ENCODE data around the gene BEND4. TPM values are rescaled to one million over a fixed set of nuclear protein-coding genes. Genes with fewer than 3 reads are reported as not detected.

The BEND4 gene
- total RNA-seq, 2 donors from 2014 or later: not detected

DNA sequence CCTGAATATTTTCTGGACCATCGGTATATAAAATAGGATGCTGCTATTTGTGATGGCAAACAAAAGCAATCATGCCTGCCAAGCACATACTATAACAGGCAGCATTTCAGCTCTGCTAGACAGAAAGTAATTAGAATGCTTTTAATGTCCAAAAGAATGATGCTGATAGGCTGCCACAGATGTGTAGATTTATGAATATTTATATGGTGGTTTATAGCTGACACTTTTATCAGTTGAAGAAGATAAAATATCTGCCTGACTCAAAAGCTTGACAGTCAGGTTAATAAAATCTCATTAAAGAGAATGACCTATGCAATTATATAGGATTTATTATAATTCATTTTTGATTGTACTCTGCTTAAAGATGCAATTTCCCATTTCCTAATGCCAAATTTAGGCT is 4.0 kb downstream of the BEND4 start:
- DNase-seq (no peak), ATAC-seq (no peak)
- no peaks in the 10 kb centered on the region for H3K36me3 ChIP-seq (replicated peaks in 1 of 2; ENCODE audit: insufficient read depth in 1 of 2, low read depth in 2 of 2)
- H3K27ac ChIP-seq: no peak overlapping the region
- intact Hi-C loops (cut with DNase I): no loop called here
- TF ChIP-seq POLR2A (IDR thresholded peaks at IDR 0.05): no peak
- TF ChIP-seq, protein P1, sequence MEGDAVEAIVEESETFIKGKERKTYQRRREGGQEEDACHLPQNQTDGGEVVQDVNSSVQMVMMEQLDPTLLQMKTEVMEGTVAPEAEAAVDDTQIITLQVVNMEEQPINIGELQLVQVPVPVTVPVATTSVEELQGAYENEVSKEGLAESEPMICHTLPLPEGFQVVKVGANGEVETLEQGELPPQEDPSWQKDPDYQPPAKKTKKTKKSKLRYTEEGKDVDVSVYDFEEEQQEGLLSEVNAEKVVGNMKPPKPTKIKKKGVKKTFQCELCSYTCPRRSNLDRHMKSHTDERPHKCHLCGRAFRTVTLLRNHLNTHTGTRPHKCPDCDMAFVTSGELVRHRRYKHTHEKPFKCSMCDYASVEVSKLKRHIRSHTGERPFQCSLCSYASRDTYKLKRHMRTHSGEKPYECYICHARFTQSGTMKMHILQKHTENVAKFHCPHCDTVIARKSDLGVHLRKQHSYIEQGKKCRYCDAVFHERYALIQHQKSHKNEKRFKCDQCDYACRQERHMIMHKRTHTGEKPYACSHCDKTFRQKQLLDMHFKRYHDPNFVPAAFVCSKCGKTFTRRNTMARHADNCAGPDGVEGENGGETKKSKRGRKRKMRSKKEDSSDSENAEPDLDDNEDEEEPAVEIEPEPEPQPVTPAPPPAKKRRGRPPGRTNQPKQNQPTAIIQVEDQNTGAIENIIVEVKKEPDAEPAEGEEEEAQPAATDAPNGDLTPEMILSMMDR (IDR thresholded peaks at IDR 0.05): no peak
- H3K9me3 ChIP-seq: no peaks in the 10 kb centered on the region
- WGBS, 2 donors: 65 to 68% methylated on average over 1 of the region's 1 CpG
- H3K4me1 ChIP-seq: peaks cover 21% of the 10 kb centered on the region
- H3K27me3 ChIP-seq: peaks cover 0 to 31% of the 10 kb centered on the region in 2 donors
- H3K4me3 ChIP-seq: no peak overlapping the region

DNA sequence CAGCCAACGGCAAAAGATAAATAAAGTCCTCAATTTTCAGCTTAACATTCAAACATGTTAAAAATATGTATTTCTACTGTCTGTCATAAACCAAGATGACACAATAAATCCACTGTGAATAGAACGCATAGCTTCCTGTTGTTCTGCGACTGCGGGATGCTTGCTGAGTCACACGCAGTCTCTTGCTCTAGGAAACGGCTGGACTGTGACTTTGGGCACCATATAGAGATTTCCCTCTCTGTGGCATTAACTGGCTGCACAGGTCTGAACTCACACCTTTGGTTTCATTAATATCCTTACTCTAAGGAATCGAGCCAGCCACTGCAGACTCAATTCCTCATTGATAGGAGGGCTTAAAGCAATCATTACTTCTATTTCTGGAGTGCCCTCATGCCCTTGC is 8.4 kb downstream of the BEND4 start:
- Histone ChIP-seq H3K27ac (no peak overlapping the region), H3K9me3 (no peaks in the 10 kb centered on the region), H3K36me3 (replicated peaks in 1 of 2; ENCODE audit: insufficient read depth in 1 of 2, low read depth in 2 of 2) (no peaks in the 10 kb centered on the region), H3K4me1 (no peaks in the 10 kb centered on the region), H3K27me3 (peaks cover 0 to 4% of the 10 kb centered on the region in 2 donors), H3K4me3 (no peak overlapping the region)
- no peak for ATAC-seq
- WGBS, 2 donors: 63 to 66% methylated on average over 7 of the region's 7 CpGs
- TF ChIP-seq, protein P1 (IDR thresholded peaks at IDR 0.05): no peak
- no peak for TF ChIP-seq POLR2A (IDR thresholded peaks at IDR 0.05)
- intact Hi-C loops (cut with DNase I): no loop called here
- DNase-seq: no peak

DNA sequence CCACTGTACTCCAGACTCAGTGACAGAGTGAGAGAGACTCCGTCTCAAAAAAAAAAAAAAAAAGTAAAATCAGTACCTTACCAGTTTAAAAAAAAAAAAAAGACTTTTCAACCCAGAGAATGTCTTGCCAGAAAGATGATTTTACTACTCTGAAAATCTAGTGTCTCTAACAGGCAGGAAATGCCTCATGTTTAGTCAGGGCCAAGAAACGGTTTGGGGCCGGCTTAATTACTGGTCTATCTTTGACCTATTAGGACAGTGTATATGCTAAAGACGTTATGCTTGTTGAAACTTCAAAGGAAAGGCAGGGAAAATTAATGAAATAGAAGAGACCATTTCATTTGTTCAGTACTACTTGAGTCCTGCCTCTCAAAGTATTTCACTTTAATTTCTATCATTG is 9.9 kb downstream of the BEND4 start:
- Histone ChIP-seq H3K36me3 (replicated peaks in 1 of 2; ENCODE audit: insufficient read depth in 1 of 2, low read depth in 2 of 2) (no peaks in the 10 kb centered on the region), H3K9me3 (no peaks in the 10 kb centered on the region), H3K4me3 (no peak overlapping the region), H3K4me1 (no peaks in the 10 kb centered on the region), H3K27ac (no peak overlapping the region), H3K27me3 (no peaks in the 10 kb centered on the region)
- ATAC-seq (no peak), DNase-seq (no peak)
- 58 to 71% methylated on average over 4 of the region's 4 CpGs for WGBS, 2 donors
- TF ChIP-seq, protein P1 (IDR thresholded peaks at IDR 0.05): no peak
- no peak for TF ChIP-seq POLR2A (IDR thresholded peaks at IDR 0.05)
- intact Hi-C loops (cut with DNase I): no loop called here

DNA sequence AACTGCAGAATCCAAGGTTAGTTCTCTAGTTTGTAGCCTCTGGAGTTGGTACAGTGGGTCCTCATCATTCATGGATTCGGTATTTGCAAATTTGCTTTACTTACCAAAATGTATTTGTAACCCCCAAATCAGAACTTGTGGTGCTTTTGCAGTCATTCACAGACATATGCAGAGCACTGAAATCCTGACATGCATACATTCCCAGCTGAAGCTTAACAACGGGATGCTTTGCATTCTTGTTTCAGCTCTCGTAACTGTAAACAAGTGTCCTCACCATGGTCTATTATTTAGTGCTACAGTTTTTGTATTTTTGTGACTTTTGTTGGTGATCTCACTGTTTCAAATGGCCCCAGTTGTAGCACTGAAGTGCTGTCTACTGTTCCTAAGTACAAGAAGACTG is 16.1 kb downstream of the BEND4 start:
- Histone ChIP-seq H3K9me3 (no peaks in the 10 kb centered on the region), H3K27ac (no peak overlapping the region), H3K36me3 (replicated peaks in 1 of 2; ENCODE audit: insufficient read depth in 1 of 2, low read depth in 2 of 2) (no peaks in the 10 kb centered on the region), H3K4me3 (no peak overlapping the region), H3K4me1 (no peaks in the 10 kb centered on the region), H3K27me3 (no peaks in the 10 kb centered on the region)
- WGBS, 2 donors: 54 to 56% methylated on average over 3 of the region's 3 CpGs
- DNase-seq: no peak
- ATAC-seq: no peak
- no peak for TF ChIP-seq POLR2A (IDR thresholded peaks at IDR 0.05)
- TF ChIP-seq, protein P1 (IDR thresholded peaks at IDR 0.05): no peak
- intact Hi-C loops (cut with DNase I): no loop called here

DNA sequence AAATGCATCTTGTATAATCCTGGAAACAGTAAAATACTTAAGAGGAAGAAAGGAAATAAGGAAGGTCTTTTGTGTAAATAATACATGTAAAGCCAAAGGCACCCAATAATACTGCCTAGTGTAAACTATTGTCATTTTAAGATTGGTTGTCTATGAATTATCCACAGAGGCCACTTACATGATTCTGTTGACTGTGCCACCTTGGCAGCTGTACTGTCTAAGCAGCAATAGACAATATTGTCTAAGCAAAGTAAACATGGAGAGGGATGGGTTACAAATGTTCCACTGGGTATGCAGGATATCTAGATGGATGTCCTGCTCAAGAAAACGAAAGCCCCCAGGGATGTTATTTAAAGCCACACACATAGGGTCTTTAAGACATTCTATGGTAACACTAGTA is 19.4 kb downstream of the BEND4 start:
- Histone ChIP-seq H3K27ac (no peak overlapping the region), H3K36me3 (replicated peaks in 1 of 2; ENCODE audit: insufficient read depth in 1 of 2, low read depth in 2 of 2) (no peaks in the 10 kb centered on the region), H3K27me3 (no peaks in the 10 kb centered on the region), H3K4me1 (no peaks in the 10 kb centered on the region), H3K9me3 (no peaks in the 10 kb centered on the region), H3K4me3 (no peak overlapping the region)
- DNase-seq (no peak), ATAC-seq (no peak)
- WGBS, 2 donors: 35 to 39% methylated on average over 1 of the region's 1 CpG
- TF ChIP-seq POLR2A (IDR thresholded peaks at IDR 0.05): no peak
- TF ChIP-seq, protein P1 (IDR thresholded peaks at IDR 0.05): no peak
- intact Hi-C loops (cut with DNase I): no loop called here

Data from body of pancreas (tissue), 4 donors.